Measurements from ENCODE around the gene ORC3.

DNA sequence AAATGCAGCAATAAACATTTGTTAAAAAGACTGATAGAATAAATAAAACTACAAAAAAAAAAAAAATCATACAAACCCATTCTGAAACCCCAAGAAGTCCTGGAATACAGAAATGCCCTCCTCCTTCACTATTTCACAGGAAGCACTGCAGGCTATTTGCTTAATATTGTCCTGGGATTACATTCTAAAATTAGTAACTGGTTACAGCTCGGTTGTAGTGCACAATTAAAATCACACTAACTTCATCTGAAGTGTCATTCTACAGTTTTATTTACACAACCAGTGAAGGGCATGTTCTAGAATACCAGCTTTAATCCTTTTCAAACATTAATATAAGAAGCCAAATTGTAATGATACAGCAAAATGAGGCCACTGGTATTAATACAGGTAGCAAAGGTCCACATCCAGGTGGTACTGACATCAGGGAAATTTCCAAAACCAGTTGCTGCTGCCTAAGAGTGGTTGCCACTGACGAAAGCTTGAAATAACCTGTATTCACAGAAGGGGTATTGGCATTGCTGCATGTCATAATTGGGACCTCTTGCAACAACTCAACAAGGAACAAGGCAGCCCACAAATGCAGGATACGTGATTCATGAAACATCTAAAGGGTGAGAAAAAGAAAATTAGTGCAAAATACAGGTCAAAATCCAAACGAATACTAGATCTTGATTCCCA, 85.2 kb downstream of the ORC3 start:
- TF ChIP-seq MZF1 (tag by site-specific recombination; IDR thresholded peaks at IDR 0.05; ENCODE audit: borderline replicate concordance), result no peak
- no peak for TF ChIP-seq ZNF121 (tag by site-specific recombination; IDR thresholded peaks at IDR 0.05)
- no peak for TF ChIP-seq CTCF (tag by site-specific recombination; IDR thresholded peaks at IDR 0.05)
- no peak for TF ChIP-seq ZNF362 (tag by site-specific recombination; IDR thresholded peaks at IDR 0.05)
- TF ChIP-seq ZBTB8A (tag by site-specific recombination; IDR thresholded peaks at IDR 0.05), result no peak
- TF ChIP-seq ZBTB21 (tag by site-specific recombination; IDR thresholded peaks at IDR 0.05), result no peak
- TF ChIP-seq ZBTB1 (tag by site-specific recombination; IDR thresholded peaks at IDR 0.05), result no peak
- TF ChIP-seq, protein P1, sequence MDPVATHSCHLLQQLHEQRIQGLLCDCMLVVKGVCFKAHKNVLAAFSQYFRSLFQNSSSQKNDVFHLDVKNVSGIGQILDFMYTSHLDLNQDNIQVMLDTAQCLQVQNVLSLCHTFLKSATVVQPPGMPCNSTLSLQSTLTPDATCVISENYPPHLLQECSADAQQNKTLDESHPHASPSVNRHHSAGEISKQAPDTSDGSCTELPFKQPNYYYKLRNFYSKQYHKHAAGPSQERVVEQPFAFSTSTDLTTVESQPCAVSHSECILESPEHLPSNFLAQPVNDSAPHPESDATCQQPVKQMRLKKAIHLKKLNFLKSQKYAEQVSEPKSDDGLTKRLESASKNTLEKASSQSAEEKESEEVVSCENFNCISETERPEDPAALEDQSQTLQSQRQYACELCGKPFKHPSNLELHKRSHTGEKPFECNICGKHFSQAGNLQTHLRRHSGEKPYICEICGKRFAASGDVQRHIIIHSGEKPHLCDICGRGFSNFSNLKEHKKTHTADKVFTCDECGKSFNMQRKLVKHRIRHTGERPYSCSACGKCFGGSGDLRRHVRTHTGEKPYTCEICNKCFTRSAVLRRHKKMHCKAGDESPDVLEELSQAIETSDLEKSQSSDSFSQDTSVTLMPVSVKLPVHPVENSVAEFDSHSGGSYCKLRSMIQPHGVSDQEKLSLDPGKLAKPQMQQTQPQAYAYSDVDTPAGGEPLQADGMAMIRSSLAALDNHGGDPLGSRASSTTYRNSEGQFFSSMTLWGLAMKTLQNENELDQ (tag by site-specific recombination; IDR thresholded peaks at IDR 0.05; ENCODE audit: low read depth), result no peak
- no peak for TF ChIP-seq TCF7L2 (IDR thresholded peaks at IDR 0.05; ENCODE audit: borderline replicate concordance, low read depth, low read length)
- no peak for TF ChIP-seq ZEB2 (tag by site-specific recombination; IDR thresholded peaks at IDR 0.05)
- no peak for TF ChIP-seq ZNF624 (tag by site-specific recombination; IDR thresholded peaks at IDR 0.05)
- TF ChIP-seq ZNF311 (tag by site-specific recombination; IDR thresholded peaks at IDR 0.05; ENCODE audit: borderline replicate concordance), result no peak
- no peak for TF ChIP-seq MYNN (tag by site-specific recombination; IDR thresholded peaks at IDR 0.05; ENCODE audit: borderline replicate concordance)
- TF ChIP-seq HOXA7 (CRISPR knock-in tag; IDR thresholded peaks at IDR 0.05; ENCODE audit: borderline replicate concordance), result no peak
